A549 (cell line): ENCODE measurements around the gene ARFGEF2. TPM values are rescaled to one million over a fixed set of nuclear protein-coding genes. Genes with fewer than 3 reads are reported as not detected.

Experiments
- ATAC-seq, 2 experiments: fragments of 200-7000 bp in 1 of 2; fragments of >200 bp in 1 of 2; cut with Nextera tagmentation in 1 of 2; cut with Tn5 transposase in 1 of 2; 3 replicates each; pipeline versions ENCODE4 v1.8.0 to v1.9.1; 2018 to 2020; ENCODE audit warnings: mild to moderate bottlenecking in 1 of 2, moderate library complexity in 1 of 2
- CTCF ChIA-PET: fragments of 300-600 bp; sonication (Branson Sonifier 250); formaldehyde crosslinking; extraction: SDS; loops from one replicate; lab custom pipeline; 2021; ENCODE audit warnings: antibody characterized with exemption, inconsistent platforms; lab: Yijun Ruan, JAX
- POLR2A ChIA-PET: fragments of 350-600 bp; formaldehyde crosslinking; extraction: SDS; loops from one replicate; lab custom pipeline; 2021; ENCODE audit warnings: antibody characterized with exemption, inconsistent platforms; lab: Yijun Ruan, JAX
- DNase-seq, 2 experiments: peaks; one replicate each; pipeline versions ENCODE4 v3.0.0 to v3.0.0-alpha.2; 2011 to 2016; ENCODE audit warnings: low read depth in 1 of 2, low spot score in 1 of 2
- FAIRE-seq: peaks from 2 replicates; lab custom pipeline; 2011; peaks lifted over from hg19 to GRCh38; lab: Jason Lieb, UNC
- H3K27ac ChIP-seq, 2 experiments: fragments of >200 bp; sonication (Bioruptor Twin); formaldehyde crosslinking; 3 replicates each; pipeline ENCODE4 v1.5.1; 2016 to 2017
- H3K4me1 ChIP-seq: fragments of >200 bp; sonication (Bioruptor Twin); formaldehyde crosslinking; 3 replicates; pipeline ENCODE4 v1.6.1; 2016
- H3K4me2 ChIP-seq: fragments of >200 bp; sonication (Bioruptor Twin); formaldehyde crosslinking; 3 replicates; pipeline ENCODE4 v1.6.1; 2016
- H3K4me3 ChIP-seq: fragments of >200 bp; sonication (Bioruptor Twin); formaldehyde crosslinking; 3 replicates; pipeline ENCODE4 v1.5.1; 2016
- H3K9me3 ChIP-seq: fragments of >200 bp; sonication (Bioruptor Twin); formaldehyde crosslinking; 3 replicates; pipeline ENCODE4 v1.6.1; 2016
- CBX8 ChIP-seq: fragments of 200-600 bp; sonication (generic); IDR thresholded peaks from 2 replicates; pipeline ENCODE4 v1.6.1; 2016
- CEBPB ChIP-seq, 2 experiments: fragments of >200 bp in 1 of 2; sonication (Bioruptor Twin) in 1 of 2; formaldehyde crosslinking in 1 of 2; IDR thresholded peaks; 2 replicates each; pipeline ENCODE4 v1.6.1; 2012 to 2016
- EHF ChIP-seq: fragments of 250-450 bp; sonication (Bioruptor Pico); IDR thresholded peaks from 2 replicates; pipeline ENCODE4 v1.5.0; 2020; ENCODE audit warnings: mild to moderate bottlenecking
- EHMT2 ChIP-seq: fragments of 200-600 bp; sonication (generic); IDR thresholded peaks from 2 replicates; pipeline ENCODE4 v1.6.1; 2016; ENCODE audit warnings: antibody characterized with exemption, low read depth, mild to moderate bottlenecking, moderate library complexity
- GATA3 ChIP-seq: IDR thresholded peaks from 2 replicates; pipeline ENCODE4 v1.6.1; 2012; ENCODE audit warnings: borderline replicate concordance
- HOXA7 ChIP-seq: fragments of 250-450 bp; sonication (Bioruptor Pico); IDR thresholded peaks from 2 replicates; pipeline ENCODE4 v1.5.0; 2020; ENCODE audit warnings: mild to moderate bottlenecking, moderate library complexity
- HOXB5 ChIP-seq: fragments of 250-450 bp; sonication (Bioruptor Pico); IDR thresholded peaks from 2 replicates; pipeline ENCODE4 v1.5.0; 2020; ENCODE audit warnings: mild to moderate bottlenecking, moderate library complexity
- KDM1A ChIP-seq: fragments of 200-600 bp; sonication (generic); IDR thresholded peaks from 2 replicates; pipeline ENCODE4 v1.6.1; 2016; ENCODE audit warnings: low read depth, mild to moderate bottlenecking
- KDM5A ChIP-seq: fragments of 200-600 bp; sonication (generic); IDR thresholded peaks from 2 replicates; pipeline ENCODE4 v1.6.1; 2016; ENCODE audit warnings: antibody characterized with exemption, mild to moderate bottlenecking
- NFE2L2 ChIP-seq: fragments of 150-350 bp; conservative IDR thresholded peaks from 2 replicates; pipeline ENCODE4 v1.6.1; 2014; ENCODE audit warnings: low read length
- NR3C1 ChIP-seq: fragments of >200 bp; sonication (Bioruptor Twin); formaldehyde crosslinking; IDR thresholded peaks from 3 replicates; pipeline ENCODE4 v1.6.1; 2017
- POLR2A ChIP-seq: IDR thresholded peaks from 2 replicates; pipeline ENCODE4 v1.6.1; 2012; ENCODE audit warnings: mild to moderate bottlenecking, low read length
- RAD21 ChIP-seq, 2 experiments: fragments of >200 bp in 1 of 2; sonication (Bioruptor Twin) in 1 of 2; formaldehyde crosslinking in 1 of 2; IDR thresholded peaks in 1 of 2; conservative IDR thresholded peaks in 1 of 2; 2 replicates in 1 of 2; 3 replicates in 1 of 2; pipeline ENCODE4 v1.6.1; 2012 to 2018; ENCODE audit warnings: inconsistent platforms in 1 of 2
- RCOR1 ChIP-seq: fragments of 150-350 bp; IDR thresholded peaks from 2 replicates; pipeline ENCODE4 v1.6.1; 2014; ENCODE audit warnings: antibody characterized with exemption, low read length, low read depth
- RFX5 ChIP-seq: fragments of 450-650 bp; IDR thresholded peaks from 2 replicates; pipeline ENCODE4 v1.7.1; 2014; ENCODE audit warnings: antibody characterized with exemption, mild to moderate bottlenecking, moderate library complexity
- TFCP2L1 ChIP-seq: fragments of 250-450 bp; sonication (Bioruptor Pico); IDR thresholded peaks from 2 replicates; pipeline ENCODE4 v1.5.0; 2021; ENCODE audit warnings: mild to moderate bottlenecking
- ZFP36 ChIP-seq: fragments of 450-650 bp; IDR thresholded peaks from 2 replicates; pipeline ENCODE4 v1.6.1; 2014; ENCODE audit warnings: borderline replicate concordance; ENCODE audit not compliant: partially characterized antibody
- ZSCAN20 ChIP-seq: fragments of 250-450 bp; sonication (Bioruptor Pico); IDR thresholded peaks from 2 replicates; pipeline ENCODE4 v1.8.0; 2022; ENCODE audit warnings: mild to moderate bottlenecking, moderate library complexity
- WGBS: methylation state at CpG from one replicate; pipeline ENCODE4 v1.1.6; 2017; ENCODE audit errors: missing lambda C conversion rate; 5-methylcytosine and 5-hydroxymethylcytosine counted together
- polyA plus RNA-seq, 4 experiments: library from polyadenylated mRNA; depleted of rRNA in 3 of 4; stranded (reverse); fragments of >200 nt; fragmentation: RNase III in 1 of 4; extraction: RNeasy Plus Mini Kit Qiagen cat#74134 plus additional on column Dnase treatment in 1 of 4; gene quantifications; 2 replicates in 3 of 4; 3 replicates in 1 of 4; pipeline ENCODE4 v1.2.3, GENCODE V29; 2011 to 2017
- TF ChIP-seq, protein P1 (sequence below): IDR thresholded peaks from 2 replicates; pipeline ENCODE4 v1.6.1; 2012
- TF ChIP-seq, protein P2 (sequence below): IDR thresholded peaks from 2 replicates; pipeline ENCODE4 v1.6.1; 2012
- TF ChIP-seq, protein P3 (sequence below): fragments of >200 bp; sonication (Bioruptor Twin); formaldehyde crosslinking; IDR thresholded peaks from 3 replicates; pipeline ENCODE4 v1.5.1; 2016
- TF ChIP-seq, protein P4 (sequence below): fragments of 150-350 bp; IDR thresholded peaks from 2 replicates; pipeline ENCODE4 v1.6.1; 2014; ENCODE audit warnings: low read depth, mild to moderate bottlenecking, low read length
- TF ChIP-seq, protein P5 (sequence below): IDR thresholded peaks from 2 replicates; pipeline ENCODE4 v1.6.1; 2012; ENCODE audit warnings: low read depth, borderline replicate concordance
- TF ChIP-seq, protein P6 (sequence below): fragments of 250-450 bp; sonication (Bioruptor Pico); IDR thresholded peaks from 2 replicates; pipeline ENCODE4 v1.5.0; 2020; ENCODE audit warnings: low read depth, mild to moderate bottlenecking, moderate library complexity

ARFGEF2 gene
- polyA plus RNA-seq, 2 of the 4 experiments (the other 2 are of a cell fraction) = 12.3 to 24.3 TPM

DNA sequence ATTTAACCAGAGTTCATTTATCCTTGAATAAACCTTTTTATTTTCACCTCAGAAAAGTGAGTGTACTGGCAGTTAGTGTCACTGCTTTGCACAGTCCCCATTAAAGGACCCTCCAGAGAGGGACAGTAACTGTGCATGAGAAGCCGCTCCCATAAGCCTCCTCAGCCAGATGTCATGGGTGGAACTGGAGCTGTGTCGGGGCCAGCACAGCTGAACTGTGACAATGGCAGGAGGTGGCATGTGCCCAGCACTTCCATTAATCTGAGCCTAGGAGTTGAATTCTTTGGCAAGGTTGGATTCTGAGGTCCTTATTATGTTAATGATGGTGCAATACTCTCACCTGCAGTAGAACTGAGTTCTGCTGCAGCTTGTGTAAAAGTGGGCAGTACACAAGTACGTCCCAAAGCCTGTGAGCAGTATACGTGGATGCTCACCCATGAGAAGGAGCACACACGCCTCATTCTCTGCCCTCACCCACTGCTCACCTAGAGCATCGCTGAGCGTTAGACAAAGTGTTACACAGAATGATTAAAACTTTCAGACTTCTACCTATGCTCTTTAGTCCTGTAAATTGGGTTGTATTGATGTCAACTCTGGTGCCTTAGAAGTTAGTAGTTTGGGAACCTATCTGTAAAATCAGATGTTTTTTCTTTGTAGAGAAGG is 112.7 kb downstream of the ARFGEF2 start:
- no peak for FAIRE-seq
- Histone ChIP-seq H3K4me2 (no peak overlapping the region), H3K4me1 (no peaks in the 10 kb centered on the region), H3K27ac (no peak overlapping the region)
- no peak for DNase-seq
- 97% methylated on average over 7 of the region's 7 CpGs for WGBS
- no peak; a peak in 1 of 6 replicates for ATAC-seq
- POLR2A ChIA-PET = no interaction called here
- TF ChIP-seq, protein P1, sequence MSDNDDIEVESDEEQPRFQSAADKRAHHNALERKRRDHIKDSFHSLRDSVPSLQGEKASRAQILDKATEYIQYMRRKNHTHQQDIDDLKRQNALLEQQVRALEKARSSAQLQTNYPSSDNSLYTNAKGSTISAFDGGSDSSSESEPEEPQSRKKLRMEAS = no peak
- TF ChIP-seq, protein P2, sequence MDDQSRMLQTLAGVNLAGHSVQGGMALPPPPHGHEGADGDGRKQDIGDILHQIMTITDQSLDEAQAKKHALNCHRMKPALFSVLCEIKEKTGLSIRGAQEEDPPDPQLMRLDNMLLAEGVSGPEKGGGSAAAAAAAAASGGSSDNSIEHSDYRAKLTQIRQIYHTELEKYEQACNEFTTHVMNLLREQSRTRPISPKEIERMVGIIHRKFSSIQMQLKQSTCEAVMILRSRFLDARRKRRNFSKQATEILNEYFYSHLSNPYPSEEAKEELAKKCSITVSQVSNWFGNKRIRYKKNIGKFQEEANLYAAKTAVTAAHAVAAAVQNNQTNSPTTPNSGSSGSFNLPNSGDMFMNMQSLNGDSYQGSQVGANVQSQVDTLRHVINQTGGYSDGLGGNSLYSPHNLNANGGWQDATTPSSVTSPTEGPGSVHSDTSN = no peak
- TF ChIP-seq EHMT2 (no peak), RCOR1 (no peak), HOXA7 (CRISPR knock-in tag) (no peak), TFCP2L1 (CRISPR knock-in tag) (no peak)
- TF ChIP-seq, protein P3, sequence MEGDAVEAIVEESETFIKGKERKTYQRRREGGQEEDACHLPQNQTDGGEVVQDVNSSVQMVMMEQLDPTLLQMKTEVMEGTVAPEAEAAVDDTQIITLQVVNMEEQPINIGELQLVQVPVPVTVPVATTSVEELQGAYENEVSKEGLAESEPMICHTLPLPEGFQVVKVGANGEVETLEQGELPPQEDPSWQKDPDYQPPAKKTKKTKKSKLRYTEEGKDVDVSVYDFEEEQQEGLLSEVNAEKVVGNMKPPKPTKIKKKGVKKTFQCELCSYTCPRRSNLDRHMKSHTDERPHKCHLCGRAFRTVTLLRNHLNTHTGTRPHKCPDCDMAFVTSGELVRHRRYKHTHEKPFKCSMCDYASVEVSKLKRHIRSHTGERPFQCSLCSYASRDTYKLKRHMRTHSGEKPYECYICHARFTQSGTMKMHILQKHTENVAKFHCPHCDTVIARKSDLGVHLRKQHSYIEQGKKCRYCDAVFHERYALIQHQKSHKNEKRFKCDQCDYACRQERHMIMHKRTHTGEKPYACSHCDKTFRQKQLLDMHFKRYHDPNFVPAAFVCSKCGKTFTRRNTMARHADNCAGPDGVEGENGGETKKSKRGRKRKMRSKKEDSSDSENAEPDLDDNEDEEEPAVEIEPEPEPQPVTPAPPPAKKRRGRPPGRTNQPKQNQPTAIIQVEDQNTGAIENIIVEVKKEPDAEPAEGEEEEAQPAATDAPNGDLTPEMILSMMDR = no peak
- TF ChIP-seq, all 56 proteins: peak for 0
- CTCF ChIA-PET = no interaction called here
- H3K9me3 ChIP-seq = no peaks in the 10 kb centered on the region
- no peak overlapping the region for H3K4me3 ChIP-seq

DNA sequence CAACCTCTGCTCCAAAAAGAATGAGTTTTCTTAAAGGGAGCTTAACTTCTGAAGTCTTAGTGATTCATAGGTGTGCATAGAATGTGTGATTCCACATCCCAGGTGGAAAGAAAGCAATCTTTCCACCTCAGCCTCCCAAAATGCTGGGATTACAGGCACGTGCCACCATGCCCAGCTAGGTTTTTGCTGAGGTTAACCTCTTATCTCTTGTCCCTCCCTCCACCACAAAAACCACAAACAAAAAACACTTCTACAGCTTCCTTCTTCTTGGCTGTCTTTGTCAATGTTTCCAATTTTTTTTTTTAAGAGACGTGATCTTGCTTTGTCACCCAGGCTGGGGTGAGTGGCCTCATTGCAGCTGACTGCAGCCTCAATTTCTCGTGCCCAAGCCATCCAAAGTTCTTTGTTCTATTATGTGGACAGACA is 116.5 kb downstream of the ARFGEF2 start:
- no peak overlapping the region for H3K27ac ChIP-seq
- ChIA-PET POLR2A (interaction anchor here (1.3 kb wide), 1 partner anchor 9 kb away, joined by 7 read pairs; the partner anchor contains the start of gene CSE1L), CTCF (interaction anchor here (1.1 to 1.3 kb wide), 3 partner anchors 8 to 381 kb away, joined by 3 read pairs; partner anchors contain the start of gene CSE1L)
- H3K9me3 ChIP-seq = no peaks in the 10 kb centered on the region
- no peak overlapping the region for H3K4me3 ChIP-seq
- no peaks in the 10 kb centered on the region for H3K4me1 ChIP-seq
- TF ChIP-seq POLR2A (no peak), NR3C1 (no peak), GATA3 (no peak), NFE2L2 (no peak), ZSCAN20 (no peak)
- ATAC-seq (no peak), FAIRE-seq (no peak), DNase-seq (no peak)
- no peak overlapping the region for H3K4me2 ChIP-seq
- WGBS = 88% methylated on average over 3 of the region's 3 CpGs

DNA sequence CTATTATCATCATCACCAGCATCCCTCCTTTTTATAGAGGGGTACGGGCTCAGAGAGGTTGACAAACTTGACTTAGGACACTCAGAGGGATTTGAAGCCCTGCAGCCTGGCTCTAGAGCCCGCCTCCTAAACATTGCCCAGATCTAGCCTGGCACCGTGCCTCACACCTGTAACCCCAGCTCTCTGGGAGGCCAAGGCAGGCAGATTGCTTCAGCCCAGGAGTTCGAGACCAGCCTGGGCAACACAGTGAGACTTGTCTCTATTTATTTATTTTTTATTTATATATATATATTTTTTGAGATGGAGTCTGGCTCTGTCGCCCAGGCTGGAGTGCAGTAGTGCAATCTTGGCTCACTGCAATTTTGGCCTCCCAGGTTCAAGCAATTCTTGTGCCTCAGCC is 118.3 kb downstream of the ARFGEF2 start:
- ChIA-PET POLR2A (no interaction called here), CTCF (no interaction called here)
- ATAC-seq = no peak
- no peaks in the 10 kb centered on the region for H3K4me1 ChIP-seq
- TF ChIP-seq, protein P4, sequence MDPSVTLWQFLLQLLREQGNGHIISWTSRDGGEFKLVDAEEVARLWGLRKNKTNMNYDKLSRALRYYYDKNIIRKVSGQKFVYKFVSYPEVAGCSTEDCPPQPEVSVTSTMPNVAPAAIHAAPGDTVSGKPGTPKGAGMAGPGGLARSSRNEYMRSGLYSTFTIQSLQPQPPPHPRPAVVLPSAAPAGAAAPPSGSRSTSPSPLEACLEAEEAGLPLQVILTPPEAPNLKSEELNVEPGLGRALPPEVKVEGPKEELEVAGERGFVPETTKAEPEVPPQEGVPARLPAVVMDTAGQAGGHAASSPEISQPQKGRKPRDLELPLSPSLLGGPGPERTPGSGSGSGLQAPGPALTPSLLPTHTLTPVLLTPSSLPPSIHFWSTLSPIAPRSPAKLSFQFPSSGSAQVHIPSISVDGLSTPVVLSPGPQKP = no peak
- TF ChIP-seq, protein P2 = no peak
- TF ChIP-seq EHF (CRISPR knock-in tag) = no peak
- TF ChIP-seq KDM1A = no peak
- TF ChIP-seq, protein P5, sequence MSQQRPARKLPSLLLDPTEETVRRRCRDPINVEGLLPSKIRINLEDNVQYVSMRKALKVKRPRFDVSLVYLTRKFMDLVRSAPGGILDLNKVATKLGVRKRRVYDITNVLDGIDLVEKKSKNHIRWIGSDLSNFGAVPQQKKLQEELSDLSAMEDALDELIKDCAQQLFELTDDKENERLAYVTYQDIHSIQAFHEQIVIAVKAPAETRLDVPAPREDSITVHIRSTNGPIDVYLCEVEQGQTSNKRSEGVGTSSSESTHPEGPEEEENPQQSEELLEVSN = no peak
- no peak for TF ChIP-seq RFX5
- TF ChIP-seq, protein P3 = no peak
- TF ChIP-seq KDM5A = no peak
- no peak for TF ChIP-seq ZSCAN20
- TF ChIP-seq HOXB5 (CRISPR knock-in tag) = no peak
- no peak for TF ChIP-seq GATA3
- no peak for TF ChIP-seq CEBPB (IDR thresholded peaks at IDR 0.05)
- TF ChIP-seq ZFP36 = no peak
- no peak for TF ChIP-seq RCOR1
- no peak for TF ChIP-seq CBX8
- TF ChIP-seq RAD21 (conservative IDR thresholded peaks at IDR 0.05 in 1 of 2, IDR thresholded peaks at IDR 0.05 in 1 of 2) = no peak
- TF ChIP-seq, protein P6, sequence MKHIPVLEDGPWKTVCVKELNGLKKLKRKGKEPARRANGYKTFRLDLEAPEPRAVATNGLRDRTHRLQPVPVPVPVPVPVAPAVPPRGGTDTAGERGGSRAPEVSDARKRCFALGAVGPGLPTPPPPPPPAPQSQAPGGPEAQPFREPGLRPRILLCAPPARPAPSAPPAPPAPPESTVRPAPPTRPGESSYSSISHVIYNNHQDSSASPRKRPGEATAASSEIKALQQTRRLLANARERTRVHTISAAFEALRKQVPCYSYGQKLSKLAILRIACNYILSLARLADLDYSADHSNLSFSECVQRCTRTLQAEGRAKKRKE (CRISPR knock-in tag) = no peak
- no peak overlapping the region for H3K27ac ChIP-seq
- H3K9me3 ChIP-seq = no peaks in the 10 kb centered on the region
- no peak for DNase-seq
- 90% methylated on average over 5 of the region's 5 CpGs for WGBS
- H3K4me3 ChIP-seq = no peak overlapping the region
- FAIRE-seq = no peak
- H3K4me2 ChIP-seq = no peak overlapping the region
